ENCODE measurements around the gene WT1. TPM values are rescaled to one million over a fixed set of nuclear protein-coding genes. Genes with fewer than 3 reads are reported as not detected.

The WT1 gene
- total and polyA plus RNA-seq, 2 of the 13 experiments (the other 11 are each of a cell fraction or from before 2014, with no cell fraction given) = 0.15 to 0.31 TPM

DNA sequence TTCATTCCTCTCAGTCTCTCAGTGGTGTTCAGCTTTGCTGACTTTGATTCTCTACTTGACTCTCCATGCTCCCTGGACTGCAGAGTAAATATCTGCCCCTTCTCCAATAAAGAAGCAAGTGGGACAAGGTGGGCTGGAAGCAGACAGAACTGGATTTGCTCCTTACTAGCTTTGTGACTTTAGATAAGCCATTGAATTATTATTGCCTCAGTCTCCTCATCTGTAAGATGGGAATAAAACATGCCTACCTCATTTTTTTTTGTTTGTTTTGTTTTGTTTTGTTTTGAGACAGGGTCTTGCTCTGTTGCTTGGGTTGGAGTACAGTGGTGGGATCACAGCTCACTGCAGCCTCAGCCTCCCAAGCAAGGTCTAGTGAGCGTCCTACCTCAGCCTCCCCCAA, 44.6 kb downstream of the WT1 start:
- Histone ChIP-seq H3K4me3 (replicated peaks in 1 of 3; ENCODE audit: insufficient read depth in 1 of 3, low read depth in 2 of 3, low read length in 3 of 3) (no peak overlapping the region), H3K79me2 (ENCODE audit: insufficient read depth, low read length) (no peaks in the 10 kb centered on the region), H3K27ac (ENCODE audit: extremely low read length, insufficient read depth, low read length) (no peak overlapping the region), H3K36me3 (replicated peaks in 1 of 2; ENCODE audit: control insufficient read depth in 1 of 2, insufficient read depth in 2 of 2, low read length in 2 of 2) (no peaks in the 10 kb centered on the region), H3K4me2 (ENCODE audit: low read depth, low read length) (no peak overlapping the region), H3K9ac (ENCODE audit: insufficient read depth, low read depth, low read length) (no peak overlapping the region), H3K9me3 (ENCODE audit: low read length) (no peaks in the 10 kb centered on the region), H3K27me3 (ENCODE audit: control insufficient read depth in 1 of 2, insufficient read depth in 2 of 2, low read length in 2 of 2) (peaks cover 0 to 11% of the 10 kb centered on the region in 2 experiments; a peak in 2 of 5 replicates), H3K4me1 (ENCODE audit: insufficient read depth, low read length) (no peaks in the 10 kb centered on the region), H2AFZ (ENCODE audit: low read length) (no peak overlapping the region), H4K20me1 (ENCODE audit: insufficient read depth, low read length) (no peaks in the 10 kb centered on the region)
- ATAC-seq = no peak
- intact Hi-C loops (cut with micrococcal nuclease; ENCODE audit: unreplicated experiment) = no loop called here
- TF ChIP-seq TOPORS (CRISPR knock-in tag; IDR thresholded peaks at IDR 0.05) (no peak), ZFP90 (CRISPR knock-in tag; IDR thresholded peaks at IDR 0.05; ENCODE audit: borderline replicate concordance) (no peak), AGO1 (IDR thresholded peaks at IDR 0.05; ENCODE audit: low read depth, low read length, poor library complexity, severe bottlenecking) (no peak), SMARCE1 (IDR thresholded peaks at IDR 0.05; ENCODE audit: borderline replicate concordance) (no peak), ZFY (CRISPR knock-in tag; IDR thresholded peaks at IDR 0.05) (no peak), ZNF234 (CRISPR knock-in tag; conservative IDR thresholded peaks at IDR 0.05) (no peak)
- TF ChIP-seq, protein P1, sequence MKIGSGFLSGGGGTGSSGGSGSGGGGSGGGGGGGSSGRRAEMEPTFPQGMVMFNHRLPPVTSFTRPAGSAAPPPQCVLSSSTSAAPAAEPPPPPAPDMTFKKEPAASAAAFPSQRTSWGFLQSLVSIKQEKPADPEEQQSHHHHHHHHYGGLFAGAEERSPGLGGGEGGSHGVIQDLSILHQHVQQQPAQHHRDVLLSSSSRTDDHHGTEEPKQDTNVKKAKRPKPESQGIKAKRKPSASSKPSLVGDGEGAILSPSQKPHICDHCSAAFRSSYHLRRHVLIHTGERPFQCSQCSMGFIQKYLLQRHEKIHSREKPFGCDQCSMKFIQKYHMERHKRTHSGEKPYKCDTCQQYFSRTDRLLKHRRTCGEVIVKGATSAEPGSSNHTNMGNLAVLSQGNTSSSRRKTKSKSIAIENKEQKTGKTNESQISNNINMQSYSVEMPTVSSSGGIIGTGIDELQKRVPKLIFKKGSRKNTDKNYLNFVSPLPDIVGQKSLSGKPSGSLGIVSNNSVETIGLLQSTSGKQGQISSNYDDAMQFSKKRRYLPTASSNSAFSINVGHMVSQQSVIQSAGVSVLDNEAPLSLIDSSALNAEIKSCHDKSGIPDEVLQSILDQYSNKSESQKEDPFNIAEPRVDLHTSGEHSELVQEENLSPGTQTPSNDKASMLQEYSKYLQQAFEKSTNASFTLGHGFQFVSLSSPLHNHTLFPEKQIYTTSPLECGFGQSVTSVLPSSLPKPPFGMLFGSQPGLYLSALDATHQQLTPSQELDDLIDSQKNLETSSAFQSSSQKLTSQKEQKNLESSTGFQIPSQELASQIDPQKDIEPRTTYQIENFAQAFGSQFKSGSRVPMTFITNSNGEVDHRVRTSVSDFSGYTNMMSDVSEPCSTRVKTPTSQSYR (CRISPR knock-in tag; IDR thresholded peaks at IDR 0.05; ENCODE audit: borderline replicate concordance) = no peak
- no peak for DNase-seq (ENCODE audit: low spot score)
- ChIA-PET CTCF (ENCODE audit: low intra/inter-chr PET ratio, low total read pairs) (no interaction called here), POLR2A (no interaction called here)
- no peak for FAIRE-seq
- WGBS (ENCODE audit: low lambda C conversion rate) = 15% methylated on average over 1 of the region's 1 CpG
- in situ Hi-C loops (cut with HindIII; ENCODE audit: extremely low pct_ligation_motif_present, low pct_unique_long_range_greater_than_20kb) = no loop called here
- no TSS peak for BruUV-seq (replicated peaks)

Measured in HepG2 (cell line).